Measurements from ENCODE around the gene DYRK1A. TPM values are rescaled to one million over a fixed set of nuclear protein-coding genes. Genes with fewer than 3 reads are reported as not detected.

DYRK1A gene
- total RNA-seq, 2 donors from 2014 or later: 53.0 to 68.3 TPM

DNA sequence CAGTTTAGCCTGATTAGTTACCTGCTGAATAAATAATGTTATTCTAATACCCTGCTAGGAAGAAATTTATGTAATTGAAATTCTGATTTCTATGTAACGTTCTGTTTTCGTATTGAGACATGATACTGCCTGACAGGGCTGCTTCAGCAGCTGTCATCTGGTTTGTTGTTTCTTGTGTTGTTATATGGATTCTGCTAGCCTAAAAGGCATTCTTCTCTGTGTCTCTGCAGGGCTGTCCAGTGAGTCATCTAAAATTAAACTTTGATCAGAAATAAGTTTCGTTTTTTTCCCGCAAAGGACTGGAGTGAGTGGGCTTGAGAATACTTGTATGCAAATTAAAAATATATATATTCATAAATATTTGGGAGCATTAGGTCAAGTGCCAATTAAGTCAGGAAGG lies 93.0 kb downstream of the DYRK1A start:
- intact Hi-C loops (cut with DNase I): no loop called here
- ATAC-seq (no peak), DNase-seq (no peak)

DNA sequence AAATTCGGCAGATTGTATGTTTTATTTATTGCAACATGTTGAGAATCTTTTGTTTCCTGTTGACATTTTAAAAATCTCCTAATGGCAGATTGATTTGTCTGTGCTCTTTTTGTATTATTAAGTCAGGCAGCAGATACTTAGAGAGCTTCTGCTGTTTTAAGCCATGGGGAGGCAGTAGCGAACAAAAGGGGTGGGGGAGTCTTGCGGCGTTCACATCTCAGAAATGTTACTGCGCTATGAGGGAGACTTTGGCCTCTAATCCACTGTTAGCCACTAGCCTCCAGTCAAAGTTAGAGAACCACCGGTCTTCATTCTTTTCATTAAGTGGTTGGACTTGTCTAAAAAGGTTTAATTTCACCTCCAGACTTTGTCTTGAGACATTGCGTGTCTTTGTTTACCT lies 93.6 kb downstream of the DYRK1A start:
- intact Hi-C loops (cut with DNase I): no loop called here
- no peak for DNase-seq
- no peak for ATAC-seq

DNA sequence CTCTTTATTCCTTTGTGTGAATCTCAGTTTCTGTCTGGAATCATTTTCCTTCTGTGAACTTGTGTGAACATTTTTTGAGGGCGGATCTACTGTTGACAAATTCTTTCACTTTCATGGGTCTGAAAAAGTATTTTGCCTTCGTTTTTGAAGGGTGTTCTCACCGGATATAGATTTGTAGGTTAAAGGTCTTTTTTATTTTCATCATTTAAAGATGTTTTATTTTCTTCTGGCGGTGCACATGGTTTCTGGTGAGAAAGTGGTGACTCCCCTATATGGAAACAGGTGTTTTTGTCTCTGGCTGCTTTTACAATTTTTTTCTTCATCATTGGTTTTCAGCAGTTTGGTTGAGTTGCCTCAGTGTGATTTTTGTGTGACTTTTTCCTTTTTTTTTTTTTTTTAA lies 94.9 kb downstream of the DYRK1A start:
- no peak for ATAC-seq
- intact Hi-C loops (cut with DNase I): no loop called here
- DNase-seq: no peak

DNA sequence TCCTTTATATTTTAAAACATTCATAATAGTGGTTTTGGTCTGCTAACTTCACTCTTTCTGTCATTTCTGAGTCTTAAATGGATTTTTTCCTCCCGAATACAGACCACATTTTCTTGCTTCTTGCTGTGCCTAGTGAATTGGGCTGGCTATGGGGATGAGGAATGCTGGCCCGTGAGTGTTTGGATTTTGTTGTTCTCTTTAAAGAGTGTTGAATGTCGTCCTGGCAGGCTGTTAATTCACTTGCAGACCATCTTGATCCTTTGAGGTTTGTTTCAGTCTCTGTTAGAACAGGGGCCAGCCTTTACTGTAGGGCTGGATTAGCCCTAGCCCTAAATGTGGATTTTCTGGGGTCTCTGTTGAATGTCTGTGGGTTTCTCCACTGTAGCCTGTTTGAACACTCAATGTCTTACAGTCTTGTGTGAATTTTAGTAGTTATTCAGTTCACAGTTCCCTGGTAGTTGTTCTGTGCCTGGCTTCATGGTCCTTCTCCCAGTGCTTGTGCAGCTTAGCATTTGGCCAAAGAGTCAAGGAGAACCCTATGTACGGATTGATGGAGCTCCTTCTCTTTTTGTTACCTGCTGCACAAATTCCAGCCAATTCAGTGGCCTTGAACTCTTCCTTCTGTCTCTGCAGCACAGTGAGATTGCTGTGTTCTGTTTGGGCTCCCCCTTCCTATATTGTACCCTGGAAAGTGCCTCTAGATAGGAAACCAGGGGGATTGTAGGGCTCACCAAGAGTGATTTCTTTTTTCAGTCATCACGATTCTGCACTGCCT lies 95.7 kb downstream of the DYRK1A start:
- no peak for ATAC-seq
- no peak for DNase-seq
- intact Hi-C loops (cut with DNase I): no loop called here

DNA sequence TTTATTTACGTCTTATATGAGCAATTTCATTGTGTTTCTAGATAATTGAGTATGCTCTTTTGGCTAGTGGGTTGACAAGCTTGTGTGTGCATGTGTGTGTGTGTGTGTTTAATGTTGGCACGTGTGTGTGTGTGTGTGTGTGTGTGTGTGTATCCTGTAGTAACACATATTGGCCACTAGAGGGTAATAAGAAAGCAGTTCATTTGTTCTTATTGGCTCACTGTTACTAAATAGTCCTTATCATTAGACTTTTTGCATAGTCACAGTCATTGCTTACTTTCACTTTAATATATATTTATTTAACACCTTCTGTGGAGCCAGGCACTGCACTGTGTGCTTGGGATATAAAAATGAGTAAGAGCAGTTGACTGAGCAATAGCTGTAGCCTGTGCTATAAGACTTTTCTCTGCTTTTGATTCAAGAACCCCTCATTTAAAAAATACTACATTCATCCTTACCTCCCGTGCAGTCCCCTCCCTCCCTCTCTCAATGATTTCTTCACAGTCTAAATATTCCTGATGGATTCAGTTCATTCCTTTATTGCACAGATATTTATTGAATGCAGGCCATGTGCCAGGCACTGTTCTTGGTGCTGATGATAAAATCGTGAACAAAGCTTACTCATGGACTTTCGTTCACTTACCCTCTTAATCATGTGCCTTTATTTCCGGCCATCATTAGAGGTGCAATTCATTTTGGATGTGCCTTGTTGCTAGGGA lies 96.7 kb downstream of the DYRK1A start:
- peak; percentile 66 to 74 for ATAC-seq
- intact Hi-C loops (cut with DNase I): no loop called here
- peak; percentile 34 for DNase-seq

DNA sequence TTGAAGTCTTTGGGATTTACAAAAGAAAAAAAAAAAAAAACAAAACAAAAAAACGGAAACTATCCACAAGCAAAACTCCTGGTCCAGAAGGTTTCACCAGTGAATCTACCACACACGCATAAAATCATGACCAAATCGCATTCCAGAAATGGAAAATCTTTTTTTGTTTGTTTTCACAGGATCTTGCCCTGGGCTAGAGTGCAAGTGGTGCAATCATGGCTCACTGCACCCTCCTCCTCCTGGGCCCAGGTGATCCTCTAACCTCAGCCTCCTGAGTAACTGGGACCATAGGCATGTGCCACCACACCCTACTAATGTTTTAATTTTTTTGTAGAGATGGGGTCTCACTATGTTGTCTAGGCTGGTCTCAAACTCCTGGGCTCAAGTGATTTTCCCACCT lies 100.5 kb downstream of the DYRK1A start:
- intact Hi-C loops (cut with DNase I): no loop called here
- no peak for DNase-seq
- ATAC-seq: no peak

DNA sequence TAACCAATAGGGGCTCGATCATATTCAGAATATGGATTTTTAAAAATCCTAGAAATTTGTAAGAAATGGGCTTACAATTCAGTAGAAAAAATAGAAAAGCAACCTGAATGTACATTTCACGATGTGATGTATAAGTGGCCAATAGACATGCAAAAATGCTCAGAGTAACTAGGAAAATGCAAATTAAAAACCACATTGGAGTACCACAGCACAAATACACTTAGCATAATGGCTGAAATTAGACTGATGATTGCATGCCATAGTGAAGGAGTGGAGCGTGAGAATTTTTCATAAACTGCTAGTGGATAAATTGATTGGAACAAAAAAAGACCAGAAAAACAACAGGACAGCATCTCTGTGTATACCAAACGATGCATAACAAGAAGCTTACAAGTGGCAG lies 102.3 kb downstream of the DYRK1A start:
- ATAC-seq (no peak), DNase-seq (no peak)
- intact Hi-C loops (cut with DNase I): no loop called here

DNA sequence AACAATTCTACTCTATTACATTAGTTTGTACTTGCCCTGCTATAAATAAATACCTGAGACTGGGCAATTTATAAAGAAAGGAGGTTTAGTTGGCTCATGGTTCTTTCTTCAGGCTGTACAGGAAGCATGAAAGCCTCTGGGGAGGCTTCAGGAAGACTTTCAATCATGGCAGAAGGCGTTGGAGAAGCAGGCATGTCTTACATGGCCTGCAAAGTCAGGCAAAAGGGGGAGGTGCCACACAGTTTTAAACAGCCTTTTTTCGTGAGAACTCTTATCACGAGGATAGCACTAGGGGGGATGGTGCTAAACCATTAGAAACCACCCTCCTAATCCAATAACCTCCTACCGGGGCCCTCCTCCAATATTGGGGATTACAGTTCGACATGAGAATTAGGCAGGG lies 102.9 kb downstream of the DYRK1A start:
- intact Hi-C loops (cut with DNase I): no loop called here
- ATAC-seq (no peak), DNase-seq (no peak)

DNA sequence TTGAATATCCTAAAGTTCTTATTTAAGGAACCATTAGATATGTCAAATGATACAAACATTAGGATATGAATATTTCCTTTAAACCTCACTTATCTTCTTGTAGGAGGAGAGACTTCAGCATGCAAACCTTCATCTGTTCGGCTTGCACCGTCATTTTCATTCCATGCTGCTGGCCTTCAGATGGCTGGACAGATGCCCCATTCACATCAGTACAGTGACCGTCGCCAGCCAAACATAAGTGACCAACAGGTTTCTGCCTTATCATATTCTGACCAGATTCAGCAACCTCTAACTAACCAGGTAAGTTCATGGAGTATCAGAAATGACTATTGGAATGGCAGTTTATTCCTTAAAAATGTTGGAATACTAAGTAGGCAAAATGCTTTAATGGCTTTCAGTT lies 106.0 kb downstream of the DYRK1A start:
- DNase-seq (no peak), ATAC-seq (no peak)
- intact Hi-C loops (cut with DNase I): no loop called here

DNA sequence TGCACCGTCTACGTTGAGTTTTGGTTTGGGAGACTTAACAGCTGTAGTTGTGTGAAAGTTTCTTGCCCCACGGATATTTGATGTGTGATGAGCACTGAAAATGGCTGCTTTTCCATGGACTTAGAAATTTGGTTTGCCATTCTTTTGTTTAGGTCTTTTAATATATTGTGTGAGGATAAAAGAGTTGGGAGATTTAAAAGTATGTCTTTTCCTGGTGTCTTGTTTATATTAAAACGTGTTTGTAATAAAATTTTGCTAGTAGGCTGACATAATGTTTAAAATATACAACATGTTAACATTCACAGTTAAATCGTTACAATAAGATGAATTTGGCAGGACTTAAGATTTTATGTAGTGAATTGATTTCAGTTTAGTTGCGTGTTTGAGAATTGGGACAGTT lies 106.9 kb downstream of the DYRK1A start:
- ATAC-seq (no peak), DNase-seq (no peak)
- intact Hi-C loops (cut with DNase I): no loop called here

DNA sequence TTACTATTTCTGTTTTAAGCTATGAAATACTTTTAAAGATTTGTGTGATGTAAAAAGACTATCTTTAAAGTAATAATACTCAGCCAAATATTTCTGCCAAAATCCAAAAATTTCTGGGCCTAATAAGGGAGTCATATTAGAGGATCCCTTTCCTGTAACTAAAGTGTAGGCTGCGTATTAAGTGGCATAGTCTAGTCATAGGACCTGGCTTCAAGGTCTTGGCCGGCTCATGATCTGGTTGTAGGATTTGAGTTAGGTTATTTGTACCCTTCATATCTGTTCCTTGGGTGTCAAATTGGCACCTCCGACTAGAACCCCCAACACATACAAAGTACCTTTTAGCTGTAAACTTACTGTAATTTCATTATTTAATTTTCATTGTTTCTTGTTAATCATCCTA lies 107.8 kb downstream of the DYRK1A start:
- intact Hi-C loops (cut with DNase I): no loop called here
- no peak for ATAC-seq

DNA sequence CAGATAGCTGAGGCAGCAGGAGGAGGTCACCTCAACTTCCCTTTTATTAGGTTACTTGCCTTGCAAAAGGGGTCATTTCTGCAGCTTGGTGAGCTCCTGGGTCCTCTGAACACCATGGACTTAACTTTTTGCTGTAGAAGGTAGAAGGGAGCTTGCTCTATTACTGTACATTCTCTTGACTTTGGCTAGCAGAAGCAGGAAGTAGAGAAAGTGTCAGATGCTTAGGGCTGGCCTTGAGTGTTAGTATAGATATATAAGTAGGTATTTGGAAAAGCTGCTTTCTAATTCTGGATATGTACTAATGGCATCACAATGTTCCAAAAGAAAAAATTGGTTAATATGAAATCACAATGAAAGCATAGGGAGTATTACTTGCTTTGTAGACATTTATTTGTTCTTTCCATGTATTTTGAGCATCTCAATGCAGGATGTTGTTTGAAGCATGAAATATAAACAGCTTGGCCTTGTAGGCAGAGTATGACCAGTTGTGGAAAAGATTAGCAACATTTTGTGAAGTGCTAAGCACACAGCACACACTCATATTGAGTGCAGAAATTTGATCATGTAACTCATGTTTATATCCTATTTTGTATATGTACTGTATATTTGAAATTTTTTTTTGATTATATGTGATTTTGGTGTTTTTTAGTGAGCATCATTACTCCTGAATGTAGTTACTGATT lies 108.8 kb downstream of the DYRK1A start:
- DNase-seq: no peak
- no peak for ATAC-seq

More for the DNA sequence above, 107.8 kb downstream of the DYRK1A start:
- no peak for DNase-seq

DNA sequence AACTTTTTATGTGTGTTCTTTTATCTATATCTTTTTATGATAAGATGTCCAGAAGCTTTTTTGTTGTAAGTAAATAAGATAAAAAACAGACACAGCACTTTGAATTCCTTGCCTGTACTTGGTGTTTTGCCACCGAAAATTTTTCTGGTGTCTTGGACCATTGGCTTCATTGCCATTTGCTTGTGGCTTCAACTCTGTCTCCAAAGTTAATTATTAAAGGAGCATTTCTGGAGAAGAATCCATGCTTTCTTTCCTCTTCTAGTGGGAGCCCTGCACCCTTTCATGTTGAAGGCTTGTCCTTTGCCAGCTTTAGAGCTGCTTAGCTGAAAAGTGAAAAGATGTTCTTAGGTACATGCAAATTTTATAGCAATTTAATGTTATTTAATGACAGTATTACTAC lies 112.2 kb downstream of the DYRK1A start:
- intact Hi-C loops (cut with DNase I): no loop called here
- DNase-seq: no peak
- no peak for ATAC-seq

More for the DNA sequence above, 108.8 kb downstream of the DYRK1A start:
- intact Hi-C loops (cut with DNase I): no loop called here

DNA sequence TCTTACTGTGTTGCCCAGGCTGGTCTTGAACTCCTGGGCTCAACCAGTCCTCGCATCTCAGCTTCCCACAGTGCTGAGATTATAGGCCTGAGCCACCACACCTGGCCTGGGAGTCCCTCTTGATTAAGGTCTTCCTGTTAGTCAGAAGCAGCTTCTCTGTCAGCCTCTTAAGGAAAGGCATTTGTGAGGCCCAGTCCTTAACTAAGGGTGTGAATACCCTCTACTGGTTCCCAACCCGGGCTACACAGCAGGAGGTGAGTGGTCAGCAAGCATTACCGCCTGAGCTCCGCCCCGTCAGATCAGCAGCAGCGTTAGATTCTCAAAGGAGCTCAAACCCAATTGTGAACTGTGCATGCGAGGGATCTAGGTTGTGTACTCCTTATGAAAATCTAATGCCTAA lies 117.2 kb downstream of the DYRK1A start:
- DNase-seq (no peak), ATAC-seq (no peak)
- intact Hi-C loops (cut with DNase I): no loop called here

DNA sequence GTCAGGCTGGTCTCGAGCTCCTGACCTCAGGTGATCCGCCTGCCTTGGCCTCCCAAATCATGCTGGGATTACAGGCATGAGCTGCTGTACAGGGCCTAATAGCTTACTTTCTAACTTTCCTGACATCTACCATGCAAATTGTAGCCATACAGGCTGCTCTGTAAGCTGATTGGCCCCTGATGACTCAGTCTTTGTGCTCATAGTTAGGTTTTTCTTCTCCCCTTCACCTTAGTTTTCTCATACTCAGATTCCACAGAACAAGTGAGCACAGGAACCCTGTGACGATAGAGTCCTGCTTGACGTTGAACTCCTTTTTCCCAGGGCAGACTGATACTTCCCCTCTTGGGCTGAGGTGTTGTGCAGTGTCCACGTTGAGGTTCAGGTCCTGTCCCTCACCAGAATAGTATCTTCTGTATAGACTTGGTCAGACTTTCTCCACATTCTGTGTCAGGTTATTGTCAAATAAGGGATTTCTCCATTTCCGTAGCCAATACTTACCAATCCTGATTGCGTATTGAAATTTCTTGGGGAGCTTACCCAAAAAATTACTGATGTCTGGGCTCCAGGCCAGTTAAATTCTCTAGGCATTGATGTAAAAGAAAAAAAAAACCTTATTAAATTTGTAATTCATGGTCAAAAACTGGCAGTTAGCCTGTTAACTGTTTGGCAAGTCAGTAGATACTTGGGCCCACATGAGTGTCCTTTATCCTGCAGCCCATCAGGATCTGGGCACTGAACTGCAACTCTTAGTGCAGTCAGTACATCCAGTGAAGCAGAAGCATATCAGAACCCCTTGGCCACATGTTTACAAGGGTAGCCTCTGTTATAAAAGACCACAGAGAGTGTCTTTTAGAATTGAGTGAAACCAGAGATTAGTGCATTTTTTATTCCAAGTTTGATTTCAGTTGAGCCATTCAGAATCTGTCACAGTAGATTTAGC lies 118.2 kb downstream of the DYRK1A start:
- peak; percentile 46 to 65 for ATAC-seq
- DNase-seq: no peak
- intact Hi-C loops (cut with DNase I): no loop called here

DNA sequence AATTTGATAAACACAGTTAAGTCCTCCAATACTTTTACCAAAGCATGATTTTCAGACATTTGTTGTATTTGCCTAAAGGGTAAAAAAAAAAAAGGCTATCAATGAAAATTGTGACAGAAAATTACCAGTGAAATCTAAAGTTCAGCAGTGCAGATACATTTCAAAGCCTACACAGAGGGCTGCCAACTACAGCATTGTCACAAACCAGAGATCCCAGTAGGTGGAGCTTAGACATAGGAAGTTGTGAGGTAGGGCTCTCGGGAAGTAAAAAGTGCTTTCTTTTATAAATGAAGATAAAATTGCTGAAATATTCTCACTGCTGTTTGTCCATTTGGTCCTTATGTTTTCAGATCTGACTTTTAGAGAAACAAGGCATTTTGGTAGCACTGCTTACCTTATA lies 123.0 kb downstream of the DYRK1A start:
- no peak for DNase-seq
- intact Hi-C loops (cut with DNase I): no loop called here
- ATAC-seq: no peak

DNA sequence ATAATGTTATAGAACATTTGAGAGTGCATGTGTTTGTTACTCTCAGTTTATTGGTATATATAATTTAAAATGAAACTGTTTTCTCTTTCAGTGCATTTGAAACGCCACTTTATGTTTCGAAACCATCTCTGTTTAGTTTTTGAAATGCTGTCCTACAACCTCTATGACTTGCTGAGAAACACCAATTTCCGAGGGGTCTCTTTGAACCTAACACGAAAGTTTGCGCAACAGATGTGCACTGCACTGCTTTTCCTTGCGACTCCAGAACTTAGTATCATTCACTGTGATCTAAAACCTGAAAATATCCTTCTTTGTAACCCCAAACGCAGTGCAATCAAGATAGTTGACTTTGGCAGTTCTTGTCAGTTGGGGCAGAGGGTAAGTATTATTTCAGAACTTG lies 123.5 kb downstream of the DYRK1A start:
- intact Hi-C loops (cut with DNase I): no loop called here
- ATAC-seq (no peak), DNase-seq (no peak)

DNA sequence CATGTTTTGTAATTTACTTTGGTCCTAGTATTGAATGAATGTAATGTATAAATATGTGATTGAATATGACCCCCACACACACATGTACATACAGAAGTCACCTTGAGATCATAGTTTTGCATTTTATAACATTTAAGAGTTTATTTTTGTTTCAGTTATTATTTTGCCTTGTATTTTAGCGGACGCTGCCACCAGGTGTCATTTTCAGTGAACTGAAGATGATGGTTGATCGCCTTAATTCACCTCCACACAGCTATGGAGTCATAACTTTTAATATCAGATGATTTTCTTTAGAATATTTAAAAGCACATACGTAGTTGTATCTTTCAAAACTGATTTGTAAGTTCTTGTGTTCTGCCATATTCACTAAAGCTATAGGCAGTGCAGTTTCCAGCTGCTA lies 130.4 kb downstream of the DYRK1A start:
- intact Hi-C loops (cut with DNase I): no loop called here
- DNase-seq (no peak), ATAC-seq (no peak)

DNA sequence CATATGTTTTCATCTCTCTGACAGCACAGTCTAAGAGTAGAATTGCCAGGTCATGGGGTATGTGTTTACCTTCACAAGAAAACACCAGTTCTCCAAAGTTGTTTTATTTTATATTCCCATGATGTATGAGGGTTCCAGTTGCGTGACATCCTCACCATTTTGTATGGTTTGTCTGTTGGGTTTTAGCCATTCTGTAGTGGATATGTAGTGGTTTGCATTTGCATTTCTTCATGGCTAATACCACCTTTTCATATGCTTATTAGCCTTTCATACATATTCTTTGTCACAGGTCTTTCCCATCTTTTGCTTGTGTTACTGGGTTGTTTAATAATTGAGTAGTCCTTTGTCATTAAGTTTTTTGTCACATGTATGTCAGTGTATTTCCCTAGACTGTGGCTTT lies 132.1 kb downstream of the DYRK1A start:
- no peak for ATAC-seq
- no peak for DNase-seq
- intact Hi-C loops (cut with DNase I): no loop called here
